SK-N-SH treated with all-trans-retinoic acid at 6 μM for 48 hours (cell line): ENCODE data around the gene HMOX1.

Source experiments
- ARNTL ChIP-seq: fragments of 450-650 bp; formaldehyde crosslinking; IDR thresholded peaks from 2 replicates; pipeline ENCODE4 v1.5.0; 2020; ENCODE audit warnings: low read depth, mild to moderate bottlenecking, moderate library complexity, borderline replicate concordance
- CSDC2 ChIP-seq: fragments of 250-450 bp; sonication (Bioruptor Pico); IDR thresholded peaks from 2 replicates; pipeline ENCODE4 v1.5.0; 2020; ENCODE audit warnings: mild to moderate bottlenecking, moderate library complexity
- ESRRG ChIP-seq: fragments of 250-450 bp; sonication (Bioruptor Pico); IDR thresholded peaks from 2 replicates; pipeline ENCODE4 v1.6.1; 2021; ENCODE audit warnings: mild to moderate bottlenecking
- GLIS3 ChIP-seq: fragments of 250-450 bp; sonication (Bioruptor Pico); IDR thresholded peaks from 2 replicates; pipeline ENCODE4 v1.5.0; 2020; ENCODE audit warnings: mild to moderate bottlenecking, moderate library complexity
- ISL1 ChIP-seq: fragments of 250-450 bp; sonication (Bioruptor Pico); IDR thresholded peaks from 2 replicates; pipeline ENCODE4 v2.1.2; 2022; ENCODE audit warnings: mild to moderate bottlenecking, moderate library complexity
- OSR1 ChIP-seq: fragments of 250-450 bp; sonication (Bioruptor Pico); IDR thresholded peaks from 2 replicates; pipeline ENCODE4 v1.8.0; 2022; ENCODE audit warnings: moderate library complexity, mild to moderate bottlenecking, inconsistent platforms
- SNAI2 ChIP-seq: fragments of 250-450 bp; sonication (Bioruptor Pico); IDR thresholded peaks from 2 replicates; pipeline ENCODE4 v1.5.0; 2020; ENCODE audit warnings: mild to moderate bottlenecking, moderate library complexity
- TCF4 ChIP-seq: fragments of 250-450 bp; sonication (Bioruptor Pico); IDR thresholded peaks from 2 replicates; pipeline ENCODE4 v1.8.0; 2021; ENCODE audit warnings: mild to moderate bottlenecking, moderate library complexity, borderline replicate concordance
- ZC3H10 ChIP-seq: fragments of 250-450 bp; sonication (Bioruptor Pico); IDR thresholded peaks from 2 replicates; pipeline ENCODE4 v1.5.1; 2021; ENCODE audit warnings: mild to moderate bottlenecking, moderate library complexity
- ZFP30 ChIP-seq: fragments of 450-650 bp; formaldehyde crosslinking; IDR thresholded peaks from 2 replicates; pipeline ENCODE4 v1.5.0; 2022; ENCODE audit warnings: mild to moderate bottlenecking, moderate library complexity
- ZNF565 ChIP-seq: fragments of 450-650 bp; formaldehyde crosslinking; conservative IDR thresholded peaks from 2 replicates; pipeline ENCODE4 v1.5.0; 2020; ENCODE audit warnings: low read depth, mild to moderate bottlenecking, moderate library complexity
- ZNF70 ChIP-seq: fragments of 450-650 bp; formaldehyde crosslinking; IDR thresholded peaks from 2 replicates; pipeline ENCODE4 v1.5.0; 2020; ENCODE audit warnings: mild to moderate bottlenecking, moderate library complexity
- TF ChIP-seq, protein P1 (sequence below): fragments of 250-450 bp; sonication (Bioruptor Pico); IDR thresholded peaks from 2 replicates; pipeline ENCODE4 v1.8.0; 2021; ENCODE audit warnings: low read depth, mild to moderate bottlenecking, moderate library complexity, borderline replicate concordance
- TF ChIP-seq, protein P2 (sequence below): fragments of 250-450 bp; sonication (Bioruptor Pico); IDR thresholded peaks from 2 replicates; pipeline ENCODE4 v1.8.0; 2020; ENCODE audit warnings: mild to moderate bottlenecking, moderate library complexity, borderline replicate concordance

DNA sequence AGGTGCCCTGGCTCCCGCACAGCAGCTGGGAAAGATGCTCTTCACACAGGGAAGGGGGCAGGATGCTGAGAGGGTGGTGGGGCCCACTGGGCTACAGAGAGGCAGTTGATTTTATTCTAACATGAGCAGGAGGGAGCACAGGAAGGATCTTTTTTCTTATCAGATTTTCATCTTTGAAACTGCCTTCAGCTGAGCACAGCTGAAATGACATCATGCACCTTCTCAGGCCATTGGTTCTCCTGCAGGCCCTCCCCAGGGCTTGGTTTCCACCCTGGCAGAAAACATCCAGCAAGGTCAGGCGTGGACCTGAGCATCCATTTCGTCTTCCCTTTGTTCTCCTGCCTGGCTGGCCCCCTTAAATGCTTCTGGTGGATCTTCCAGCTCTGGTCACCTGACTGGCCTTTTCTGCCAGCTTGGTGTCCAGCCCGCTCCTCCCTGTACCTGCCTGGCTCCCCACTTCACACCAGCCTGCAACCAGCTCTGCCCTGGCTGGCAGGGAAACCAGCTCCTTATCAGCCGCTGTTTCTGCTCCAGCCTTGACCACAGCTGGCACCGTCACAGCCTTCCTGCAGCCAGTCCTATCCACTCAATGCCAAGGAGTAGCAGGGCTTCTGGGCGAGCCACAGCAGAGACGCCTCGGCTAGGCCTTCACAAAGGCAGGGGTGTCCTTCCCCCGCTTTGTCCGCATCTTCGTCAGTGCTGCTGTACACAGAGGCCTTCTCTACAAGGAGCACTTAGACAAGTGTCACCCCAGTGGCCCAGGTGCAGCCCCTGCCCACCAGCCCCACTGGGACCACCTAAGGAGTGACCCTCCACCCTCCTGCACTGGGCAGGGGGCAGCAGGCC, 44.7 kb upstream of the HMOX1 start:
- TF ChIP-seq ZFP30 (CRISPR knock-in tag) = no peak
- no peak for TF ChIP-seq ISL1 (CRISPR knock-in tag)
- TF ChIP-seq, protein P1, sequence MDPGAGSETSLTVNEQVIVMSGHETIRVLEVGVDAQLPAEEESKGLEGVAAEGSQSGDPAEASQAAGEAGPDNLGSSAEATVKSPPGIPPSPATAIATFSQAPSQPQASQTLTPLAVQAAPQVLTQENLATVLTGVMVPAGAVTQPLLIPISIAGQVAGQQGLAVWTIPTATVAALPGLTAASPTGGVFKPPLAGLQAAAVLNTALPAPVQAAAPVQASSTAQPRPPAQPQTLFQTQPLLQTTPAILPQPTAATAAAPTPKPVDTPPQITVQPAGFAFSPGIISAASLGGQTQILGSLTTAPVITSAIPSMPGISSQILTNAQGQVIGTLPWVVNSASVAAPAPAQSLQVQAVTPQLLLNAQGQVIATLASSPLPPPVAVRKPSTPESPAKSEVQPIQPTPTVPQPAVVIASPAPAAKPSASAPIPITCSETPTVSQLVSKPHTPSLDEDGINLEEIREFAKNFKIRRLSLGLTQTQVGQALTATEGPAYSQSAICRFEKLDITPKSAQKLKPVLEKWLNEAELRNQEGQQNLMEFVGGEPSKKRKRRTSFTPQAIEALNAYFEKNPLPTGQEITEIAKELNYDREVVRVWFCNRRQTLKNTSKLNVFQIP (CRISPR knock-in tag) = no peak
- TF ChIP-seq ZNF70 (CRISPR knock-in tag) = no peak
- TF ChIP-seq GLIS3 = no peak
- TF ChIP-seq, protein P2, sequence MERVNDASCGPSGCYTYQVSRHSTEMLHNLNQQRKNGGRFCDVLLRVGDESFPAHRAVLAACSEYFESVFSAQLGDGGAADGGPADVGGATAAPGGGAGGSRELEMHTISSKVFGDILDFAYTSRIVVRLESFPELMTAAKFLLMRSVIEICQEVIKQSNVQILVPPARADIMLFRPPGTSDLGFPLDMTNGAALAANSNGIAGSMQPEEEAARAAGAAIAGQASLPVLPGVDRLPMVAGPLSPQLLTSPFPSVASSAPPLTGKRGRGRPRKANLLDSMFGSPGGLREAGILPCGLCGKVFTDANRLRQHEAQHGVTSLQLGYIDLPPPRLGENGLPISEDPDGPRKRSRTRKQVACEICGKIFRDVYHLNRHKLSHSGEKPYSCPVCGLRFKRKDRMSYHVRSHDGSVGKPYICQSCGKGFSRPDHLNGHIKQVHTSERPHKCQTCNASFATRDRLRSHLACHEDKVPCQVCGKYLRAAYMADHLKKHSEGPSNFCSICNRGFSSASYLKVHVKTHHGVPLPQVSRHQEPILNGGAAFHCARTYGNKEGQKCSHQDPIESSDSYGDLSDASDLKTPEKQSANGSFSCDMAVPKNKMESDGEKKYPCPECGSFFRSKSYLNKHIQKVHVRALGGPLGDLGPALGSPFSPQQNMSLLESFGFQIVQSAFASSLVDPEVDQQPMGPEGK (CRISPR knock-in tag) = no peak
- TF ChIP-seq SNAI2 (CRISPR knock-in tag) = no peak
- TF ChIP-seq ARNTL (CRISPR knock-in tag) = no peak
- TF ChIP-seq CSDC2 (CRISPR knock-in tag) = no peak
- TF ChIP-seq ZC3H10 (CRISPR knock-in tag) = no peak
- no peak for TF ChIP-seq TCF4 (CRISPR knock-in tag)
- no peak for TF ChIP-seq OSR1 (CRISPR knock-in tag)
- no peak for TF ChIP-seq ESRRG
- TF ChIP-seq ZNF565 = no peak
